GM21576 (cell line): Measurements from ENCODE around the gene CBX4.

ENCODE experiments used
- ATAC-seq: cut with Tn5 transposase; IDR thresholded peaks from one replicate; pipeline ENCODE4 v1.9.1; 2021; ENCODE audit warnings: mild to moderate bottlenecking, moderate library complexity; ENCODE audit not compliant: unreplicated experiment

Gene CBX4

DNA sequence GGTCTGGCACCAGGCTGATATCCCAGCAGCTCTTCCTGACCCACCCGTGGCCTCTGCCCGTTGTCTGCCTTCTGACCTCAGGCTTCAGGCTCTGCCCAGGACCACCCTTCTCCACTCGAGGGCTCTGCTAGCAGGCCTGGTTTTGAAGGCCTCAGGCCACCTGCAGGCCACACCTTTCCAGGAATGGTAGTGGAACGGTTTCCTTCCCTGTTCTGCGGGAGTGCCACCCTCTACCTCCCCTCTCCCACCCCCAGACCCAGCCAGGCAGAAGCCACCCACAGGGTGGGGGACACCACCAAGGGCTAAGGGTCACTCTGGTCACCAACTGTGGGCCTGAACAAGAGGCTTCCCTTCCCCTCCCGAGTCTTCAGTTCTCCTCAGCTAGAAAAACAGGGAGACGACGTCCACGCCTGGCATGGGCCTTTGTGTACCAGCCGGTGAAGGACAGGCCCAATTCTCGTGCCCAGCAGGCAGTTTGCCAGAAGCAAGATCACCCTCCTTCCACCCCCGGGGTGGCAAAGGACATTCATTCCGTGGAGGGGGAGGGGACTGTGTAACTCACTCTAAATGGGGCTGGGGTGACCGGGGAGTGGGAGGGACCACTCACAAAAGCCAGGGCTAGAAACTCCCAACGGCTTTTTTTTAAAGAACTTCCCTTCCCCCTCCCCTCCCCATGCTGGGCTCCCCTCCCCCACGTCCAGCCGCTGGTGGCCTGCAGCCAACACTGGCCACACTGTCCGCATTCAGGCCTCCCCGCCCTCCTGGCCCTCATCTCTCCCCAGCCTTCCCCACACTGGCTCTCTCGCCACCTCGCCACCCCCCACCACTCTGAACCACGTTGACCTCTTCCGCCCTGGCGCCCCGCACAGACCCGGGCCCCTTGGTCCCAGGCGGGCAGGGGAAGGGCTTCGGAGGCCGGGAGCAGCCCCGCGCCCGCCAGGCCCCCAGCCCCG is 7.7 kb downstream of the CBX4 start:
- ATAC-seq, result no peak

GRCh38 chr17:79830763-79831264 is 8.4 kb downstream of the CBX4 start:
- ATAC-seq, result no peak

GRCh38 chr17:79830303-79830702 is 8.9 kb downstream of the CBX4 start:
- no peak for ATAC-seq

GRCh38 chr17:79829457-79829856 is 9.8 kb downstream of the CBX4 start:
- no peak for ATAC-seq

DNA sequence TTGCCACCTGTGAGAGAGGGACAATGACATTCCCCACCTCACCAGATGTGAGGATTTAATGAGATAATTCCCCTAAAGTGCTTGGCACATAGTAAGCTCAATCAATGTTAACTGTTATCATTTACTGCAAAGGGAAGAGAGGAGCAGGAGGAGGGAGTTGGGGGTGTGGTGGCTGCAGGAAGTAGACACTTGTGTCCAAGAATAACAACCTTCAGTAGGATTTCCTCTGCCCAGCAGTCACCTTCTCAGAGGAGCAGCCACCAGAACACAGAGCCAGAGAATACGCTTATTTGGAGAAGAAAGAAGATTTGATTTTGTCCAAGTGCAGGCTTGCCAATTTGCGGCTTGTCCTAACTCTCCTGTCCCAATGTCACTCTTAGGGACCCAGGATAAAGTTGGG is 10.2 kb downstream of the CBX4 start:
- ATAC-seq, result no peak

DNA sequence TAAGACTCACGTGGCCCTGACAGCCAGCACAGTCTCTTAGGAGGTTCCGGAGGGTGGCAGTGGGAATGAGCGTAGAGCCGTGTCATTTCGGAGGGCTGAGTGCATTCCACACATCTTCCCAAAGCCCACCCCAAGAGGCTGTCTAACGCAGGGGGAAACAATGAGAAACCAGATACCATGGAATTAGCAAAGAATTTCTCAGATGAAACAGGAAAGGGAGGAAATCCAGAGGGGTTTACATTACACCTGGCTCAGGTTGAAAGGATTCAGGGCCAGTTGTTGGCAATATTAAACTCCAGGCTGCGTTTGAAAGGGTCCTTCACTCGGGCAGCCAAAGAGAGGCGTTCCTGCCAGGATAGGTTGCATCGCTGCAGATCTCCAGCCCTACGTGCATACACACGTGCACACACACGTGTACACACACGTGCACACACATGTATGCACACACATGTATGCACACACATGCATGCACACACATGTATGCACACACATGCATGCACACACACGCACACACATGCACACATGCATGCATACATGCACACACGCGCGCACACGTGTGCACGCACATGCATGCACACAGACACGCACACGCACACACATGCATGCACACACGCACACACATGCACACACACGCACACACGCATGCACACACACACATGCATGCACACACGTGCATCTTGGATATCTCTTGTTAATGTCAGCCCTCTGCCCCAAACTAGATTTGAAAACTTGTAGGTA is 12.2 kb downstream of the CBX4 start:
- ATAC-seq, result no peak

- no peak for ATAC-seq
Observed at GRCh38 chr17:79826204-79826680, 13.0 kb downstream of the CBX4 start.

DNA sequence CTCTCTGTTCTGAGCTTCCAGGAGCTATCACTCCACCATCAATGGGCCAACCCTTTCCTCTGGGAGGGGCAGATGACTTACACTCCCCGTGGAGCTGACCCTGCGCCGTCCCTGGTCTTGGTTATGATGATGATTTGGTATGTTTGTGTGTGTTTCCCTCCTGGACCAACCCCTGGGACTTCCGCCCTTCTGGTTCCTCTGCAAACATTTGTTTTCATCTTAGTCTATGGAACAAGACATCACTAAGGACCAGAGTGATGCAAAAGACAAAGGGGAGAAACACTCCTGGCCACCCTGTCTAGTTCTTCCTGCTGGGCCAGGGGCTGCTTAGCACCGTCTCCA is 13.7 kb downstream of the CBX4 start:
- ATAC-seq, result no peak

DNA sequence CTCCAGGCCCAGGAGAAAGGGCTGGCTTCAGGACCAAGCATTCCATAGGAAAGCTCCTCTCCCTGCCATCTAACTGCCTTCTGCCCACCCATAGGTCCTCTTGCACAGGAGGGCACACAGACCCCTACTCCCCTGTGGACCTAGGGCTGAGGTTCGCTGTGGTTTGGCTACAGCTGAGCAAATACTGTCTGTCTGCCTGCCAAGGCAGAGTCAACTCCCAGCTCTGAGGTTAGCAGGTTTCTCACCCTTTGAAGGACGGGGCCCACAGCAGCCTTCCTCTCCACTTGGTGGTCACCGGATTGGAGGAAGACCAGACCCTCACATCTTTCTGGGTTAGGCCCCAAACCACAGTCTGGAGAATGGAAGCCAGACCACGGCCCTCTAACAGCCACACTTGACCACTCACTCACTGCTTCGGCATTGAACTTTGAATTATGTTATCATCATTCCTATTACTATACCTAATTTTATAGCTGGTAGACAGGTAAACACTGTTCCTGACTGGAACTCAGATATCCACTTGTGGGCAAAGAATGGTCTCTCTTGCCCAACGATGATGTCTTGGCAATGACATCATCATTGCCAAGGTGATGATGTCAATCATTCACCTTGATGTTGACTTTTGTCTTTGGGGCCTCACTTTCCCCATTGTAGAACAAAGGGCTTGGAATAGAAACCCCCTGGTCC is 14.2 kb downstream of the CBX4 start:
- no peak for ATAC-seq

DNA sequence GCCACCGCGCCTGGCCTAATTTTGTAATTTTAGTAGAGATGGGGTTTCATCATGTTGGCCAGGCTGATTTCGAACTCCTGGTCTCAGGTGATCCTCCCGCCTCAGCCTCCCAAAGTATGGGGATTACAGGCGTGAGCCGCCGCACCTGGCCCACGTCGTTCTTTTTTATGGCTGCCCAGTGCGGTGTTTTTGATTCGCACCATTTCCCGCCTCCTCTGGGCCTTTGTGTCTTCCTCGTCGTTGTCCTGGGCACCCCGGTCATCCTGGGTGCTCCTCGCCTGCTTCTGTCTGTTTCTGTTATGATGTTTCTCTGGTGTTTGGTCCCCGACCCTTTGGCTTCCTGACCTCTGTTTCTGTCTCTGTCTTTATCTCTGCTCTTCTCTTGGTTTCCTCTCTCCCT is 15.0 kb downstream of the CBX4 start:
- no peak for ATAC-seq

- no peak for ATAC-seq
Observed at GRCh38 chr17:79822583-79823124, 16.6 kb downstream of the CBX4 start.

- ATAC-seq, result no peak
Observed at GRCh38 chr17:79821331-79822095, 17.7 kb downstream of the CBX4 start.

GRCh38 chr17:79820959-79821330 is 18.3 kb downstream of the CBX4 start:
- ATAC-seq, result no peak

DNA sequence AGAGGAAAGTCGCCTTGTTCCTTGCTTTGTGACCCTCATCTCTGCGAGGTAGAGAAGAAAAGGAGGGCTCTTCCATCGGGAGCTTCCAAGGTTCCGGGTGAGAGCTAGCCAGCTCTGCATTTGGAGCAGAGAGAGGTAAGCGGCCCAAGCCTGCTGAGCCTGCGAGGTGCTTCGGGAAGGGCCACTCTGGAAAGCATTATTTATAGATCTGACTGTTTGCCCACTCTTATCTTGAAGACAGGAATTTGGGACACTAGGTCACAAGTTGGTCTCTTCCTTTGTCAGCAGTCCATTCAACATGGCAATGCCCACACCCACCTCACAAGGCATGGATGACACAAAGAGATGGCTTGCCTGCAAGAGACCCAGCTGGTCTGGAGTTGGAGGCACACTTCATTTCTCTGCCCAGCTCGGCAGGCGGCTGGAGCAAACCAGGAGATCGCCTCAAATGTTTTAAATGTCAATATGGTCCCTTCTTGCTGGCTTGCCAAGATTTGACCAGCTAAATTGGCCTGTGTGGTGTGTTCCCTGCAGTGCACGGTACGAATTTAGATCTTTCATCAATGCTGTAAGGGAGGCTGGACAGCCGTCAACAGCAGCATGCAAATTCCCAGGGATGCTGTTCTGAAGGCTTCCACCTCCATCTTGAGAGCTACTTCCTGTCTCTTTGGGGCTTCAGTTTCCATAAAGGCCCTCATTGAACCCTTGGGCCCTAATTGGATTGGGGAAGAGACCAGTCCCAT is 19.5 kb downstream of the CBX4 start:
- ATAC-seq, result no peak

GRCh38 chr17:79819085-79819484 is 20.2 kb downstream of the CBX4 start:
- no peak for ATAC-seq

DNA sequence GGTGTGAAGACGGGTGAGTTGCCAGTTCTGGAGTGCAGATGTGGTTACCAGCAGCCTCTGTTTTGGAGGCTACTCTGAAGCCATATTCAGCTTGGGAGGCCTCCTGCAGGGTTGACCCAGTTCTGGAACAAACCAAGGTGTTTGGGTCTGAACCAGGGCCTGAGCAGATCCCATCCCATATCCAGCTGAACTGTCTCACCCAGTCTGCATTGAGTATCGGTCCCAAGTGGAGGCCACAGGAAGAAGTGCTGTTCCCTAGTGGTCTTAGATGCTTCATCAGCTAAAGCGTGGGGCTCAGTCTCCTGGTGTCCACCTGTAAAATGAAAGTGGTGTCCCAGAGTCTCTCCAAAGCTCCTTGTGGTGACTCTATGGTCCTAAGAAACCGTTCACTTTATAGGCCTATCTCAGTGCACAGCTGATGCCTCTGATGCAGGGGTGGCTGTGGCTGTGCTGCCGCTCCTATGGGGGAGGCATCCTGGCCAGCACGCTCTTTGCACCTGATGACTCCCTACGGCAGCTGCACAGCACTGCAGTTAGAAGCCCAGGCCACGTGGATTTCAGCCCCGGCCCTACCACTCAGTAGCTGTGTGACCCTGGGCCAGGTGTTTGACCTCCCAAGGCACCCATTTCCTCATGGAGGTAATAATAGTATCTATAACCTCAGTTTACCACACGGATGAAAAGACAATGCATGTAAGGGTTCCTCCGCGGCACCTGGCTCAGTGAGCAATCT is 21.0 kb downstream of the CBX4 start:
- no peak for ATAC-seq

DNA sequence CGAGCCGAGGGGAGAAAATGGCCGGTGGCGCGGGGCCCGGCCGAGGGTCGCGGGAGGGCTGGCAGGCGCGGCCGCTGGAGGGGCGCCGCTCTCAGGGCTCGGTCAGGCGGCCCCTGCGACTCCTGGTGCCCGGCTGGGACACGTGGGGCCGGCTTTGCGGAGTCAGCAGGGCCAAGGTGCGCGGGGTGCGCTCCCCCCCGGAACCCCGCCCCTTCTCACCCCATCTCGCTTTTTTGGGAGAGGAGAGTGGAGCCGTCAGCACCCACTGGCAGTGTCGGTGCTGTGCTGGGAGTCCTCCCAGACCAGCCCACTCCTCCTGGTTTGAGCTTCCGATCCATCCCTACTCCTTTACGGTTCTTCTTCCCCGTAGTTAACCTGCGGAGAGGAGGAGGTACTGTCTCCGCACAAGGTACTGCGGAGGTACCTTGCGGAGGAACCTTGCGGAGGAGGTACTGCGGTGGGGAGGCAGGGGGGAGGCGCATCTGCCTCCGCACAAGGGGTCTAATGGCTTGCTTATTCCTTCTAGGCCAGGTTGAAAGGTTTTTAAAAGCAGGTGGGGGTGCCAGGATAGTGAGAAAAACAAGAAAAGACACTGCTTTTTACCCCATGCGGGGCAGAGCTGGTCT is 23.3 kb downstream of the CBX4 start:
- no peak for ATAC-seq
